HEK293 (cell line): Measurements from ENCODE around the gene SURF4.

Source experiments
- CTCF ChIA-PET: fragments of 350-600 bp; formaldehyde crosslinking; extraction: SDS; loops from one replicate; lab custom pipeline; 2021; ENCODE audit warnings: antibody characterized with exemption; lab: Yijun Ruan, JAX
- POLR2A ChIA-PET: fragments of 300-600 bp; formaldehyde crosslinking; extraction: SDS; loops from one replicate; lab custom pipeline; 2020; ENCODE audit warnings: antibody characterized with exemption, inconsistent platforms; lab: Yijun Ruan, JAX
- H3K27ac ChIP-seq: fragments of 200-500 bp; sonication (Bioruptor generic); 2 replicates; pipeline ENCODE4 v1.5.1; 2014; ENCODE audit warnings: low read depth, low read length, control low read depth, inconsistent platforms; ENCODE audit errors: extremely low read depth
- H3K36me3 ChIP-seq, 2 experiments: fragments of 200-500 bp in 1 of 2; sonication (Bioruptor generic) in 1 of 2; 1 replicate in 1 of 2; 2 replicates in 1 of 2; pipeline ENCODE4 v1.5.1; 2014 to 2017; ENCODE audit warnings: inconsistent platforms in 2 of 2, low read length in 2 of 2; ENCODE audit not compliant: control insufficient read depth in 2 of 2, insufficient read depth in 1 of 2
- H3K4me1 ChIP-seq: fragments of 200-500 bp; sonication (Bioruptor generic); 2 replicates; pipeline ENCODE4 v1.5.1; 2014; ENCODE audit warnings: mild to moderate bottlenecking, low read length, inconsistent platforms; ENCODE audit not compliant: control insufficient read depth, insufficient read depth
- H3K4me3 ChIP-seq: 2 replicates; pipeline ENCODE4 v1.5.1; 2011; ENCODE audit warnings: low read depth, mild to moderate bottlenecking, control low read depth, low read length, moderate library complexity
- H3K9me3 ChIP-seq: fragments of 200-500 bp; sonication (Bioruptor generic); 2 replicates; pipeline ENCODE4 v1.5.1; 2014; ENCODE audit warnings: low read depth, low read length, inconsistent platforms; ENCODE audit not compliant: control insufficient read depth, insufficient read depth
- GLI2 ChIP-seq: fragments of 450-650 bp; formaldehyde crosslinking; IDR thresholded peaks from 2 replicates; pipeline ENCODE4; 2017; ENCODE audit warnings: missing biosample characterization, missing genetic modification characterization, low read depth, borderline replicate concordance
- GLIS1 ChIP-seq: fragments of 450-650 bp; formaldehyde crosslinking; IDR thresholded peaks from 2 replicates; pipeline ENCODE4 v1.5.1; 2016; ENCODE audit warnings: missing biosample characterization, missing genetic modification characterization
- GLIS2 ChIP-seq: fragments of 450-650 bp; formaldehyde crosslinking; IDR thresholded peaks from 2 replicates; pipeline ENCODE4 v1.5.1; 2016; ENCODE audit warnings: missing biosample characterization, missing genetic modification characterization
- MZF1 ChIP-seq: fragments of 450-650 bp; formaldehyde crosslinking; IDR thresholded peaks from 2 replicates; pipeline ENCODE4 v1.5.1; 2017; ENCODE audit warnings: missing biosample characterization, missing genetic modification characterization, borderline replicate concordance
- SALL2 ChIP-seq: fragments of 450-650 bp; formaldehyde crosslinking; IDR thresholded peaks from 2 replicates; pipeline ENCODE4 v1.5.0; 2017; ENCODE audit warnings: missing biosample characterization, mild to moderate bottlenecking, missing genetic modification characterization, borderline replicate concordance
- SCRT2 ChIP-seq: fragments of 450-650 bp; formaldehyde crosslinking; IDR thresholded peaks from 2 replicates; pipeline ENCODE4 v1.5.1; 2016; ENCODE audit warnings: missing biosample characterization, missing genetic modification characterization
- TRIM28 ChIP-seq: IDR thresholded peaks from 2 replicates; pipeline ENCODE4 v1.6.1; 2011; ENCODE audit warnings: low read length, control low read depth, borderline replicate concordance
- WT1 ChIP-seq: fragments of 450-650 bp; formaldehyde crosslinking; IDR thresholded peaks from 2 replicates; pipeline ENCODE4 v1.5.1; 2016; ENCODE audit warnings: missing biosample characterization, missing genetic modification characterization
- ZBTB17 ChIP-seq: fragments of 450-650 bp; formaldehyde crosslinking; IDR thresholded peaks from 2 replicates; pipeline ENCODE4 v1.5.1; 2016; ENCODE audit warnings: missing biosample characterization, missing genetic modification characterization
- ZBTB20 ChIP-seq: fragments of 450-650 bp; formaldehyde crosslinking; IDR thresholded peaks from 2 replicates; pipeline ENCODE4 v1.5.1; 2016; ENCODE audit warnings: missing biosample characterization, missing genetic modification characterization
- ZFP37 ChIP-seq: fragments of 450-650 bp; formaldehyde crosslinking; IDR thresholded peaks from 2 replicates; pipeline ENCODE4 v1.5.1; 2016; ENCODE audit warnings: missing biosample characterization, missing genetic modification characterization
- ZIC2 ChIP-seq: fragments of 450-650 bp; formaldehyde crosslinking; IDR thresholded peaks from 2 replicates; pipeline ENCODE4 v1.5.1; 2016; ENCODE audit warnings: missing biosample characterization, missing genetic modification characterization
- ZNF155 ChIP-seq: fragments of 450-650 bp; formaldehyde crosslinking; IDR thresholded peaks from 2 replicates; pipeline ENCODE4 v1.5.1; 2016; ENCODE audit warnings: missing biosample characterization, missing genetic modification characterization
- ZNF184 ChIP-seq: fragments of 450-650 bp; IDR thresholded peaks from 2 replicates; pipeline ENCODE4 v1.5.1; 2018; ENCODE audit warnings: missing biosample characterization, mild to moderate bottlenecking, missing genetic modification characterization
- ZNF354C ChIP-seq: fragments of 450-650 bp; formaldehyde crosslinking; IDR thresholded peaks from 2 replicates; pipeline ENCODE4 v1.5.1; 2016; ENCODE audit warnings: missing biosample characterization, missing genetic modification characterization, low read depth, borderline replicate concordance
- ZNF366 ChIP-seq: fragments of 450-650 bp; formaldehyde crosslinking; conservative IDR thresholded peaks from 2 replicates; pipeline ENCODE4 v1.5.1; 2016; ENCODE audit warnings: missing biosample characterization, missing genetic modification characterization
- ZNF501 ChIP-seq: fragments of 450-650 bp; formaldehyde crosslinking; IDR thresholded peaks from 2 replicates; pipeline ENCODE4 v1.5.1; 2016; ENCODE audit warnings: missing biosample characterization, missing genetic modification characterization
- ZNF510 ChIP-seq: fragments of 450-650 bp; formaldehyde crosslinking; IDR thresholded peaks from 2 replicates; pipeline ENCODE4 v1.5.1; 2018; ENCODE audit warnings: mild to moderate bottlenecking, missing genetic modification characterization, missing biosample characterization; ENCODE audit not compliant: insufficient replicate concordance
- ZNF610 ChIP-seq: fragments of 450-650 bp; formaldehyde crosslinking; IDR thresholded peaks from 2 replicates; pipeline ENCODE4 v1.5.1; 2016; ENCODE audit warnings: missing biosample characterization, missing genetic modification characterization, borderline replicate concordance
- ZNF626 ChIP-seq: fragments of 450-650 bp; sonication (Bioruptor Pico); formaldehyde crosslinking; IDR thresholded peaks from 2 replicates; pipeline ENCODE4 v1.5.1; 2018; ENCODE audit warnings: missing biosample characterization, missing genetic modification characterization, inconsistent platforms
- ZNF629 ChIP-seq: fragments of 450-650 bp; formaldehyde crosslinking; IDR thresholded peaks from 2 replicates; pipeline ENCODE4 v1.5.1; 2017; ENCODE audit warnings: missing biosample characterization, missing genetic modification characterization
- ZNF658 ChIP-seq: fragments of 450-650 bp; formaldehyde crosslinking; IDR thresholded peaks from 2 replicates; pipeline ENCODE4; 2016; ENCODE audit warnings: missing biosample characterization, missing genetic modification characterization
- ZNF76 ChIP-seq: fragments of 450-650 bp; formaldehyde crosslinking; IDR thresholded peaks from 2 replicates; pipeline ENCODE4; 2016; ENCODE audit warnings: low read depth, missing biosample characterization, missing genetic modification characterization, borderline replicate concordance
- ZSCAN23 ChIP-seq: fragments of 450-650 bp; formaldehyde crosslinking; IDR thresholded peaks from 2 replicates; pipeline ENCODE4 v1.5.1; 2016; ENCODE audit warnings: missing biosample characterization, missing genetic modification characterization
- TF ChIP-seq, protein P1 (sequence below): fragments of 450-650 bp; formaldehyde crosslinking; IDR thresholded peaks from 2 replicates; pipeline ENCODE4 v1.5.1; 2016; ENCODE audit warnings: missing biosample characterization, missing genetic modification characterization
- TF ChIP-seq, protein P2 (sequence below): fragments of 450-650 bp; formaldehyde crosslinking; conservative IDR thresholded peaks from 2 replicates; pipeline ENCODE4 v1.5.1; 2016; ENCODE audit warnings: low read depth, missing biosample characterization, missing genetic modification characterization

SURF4 gene

DNA sequence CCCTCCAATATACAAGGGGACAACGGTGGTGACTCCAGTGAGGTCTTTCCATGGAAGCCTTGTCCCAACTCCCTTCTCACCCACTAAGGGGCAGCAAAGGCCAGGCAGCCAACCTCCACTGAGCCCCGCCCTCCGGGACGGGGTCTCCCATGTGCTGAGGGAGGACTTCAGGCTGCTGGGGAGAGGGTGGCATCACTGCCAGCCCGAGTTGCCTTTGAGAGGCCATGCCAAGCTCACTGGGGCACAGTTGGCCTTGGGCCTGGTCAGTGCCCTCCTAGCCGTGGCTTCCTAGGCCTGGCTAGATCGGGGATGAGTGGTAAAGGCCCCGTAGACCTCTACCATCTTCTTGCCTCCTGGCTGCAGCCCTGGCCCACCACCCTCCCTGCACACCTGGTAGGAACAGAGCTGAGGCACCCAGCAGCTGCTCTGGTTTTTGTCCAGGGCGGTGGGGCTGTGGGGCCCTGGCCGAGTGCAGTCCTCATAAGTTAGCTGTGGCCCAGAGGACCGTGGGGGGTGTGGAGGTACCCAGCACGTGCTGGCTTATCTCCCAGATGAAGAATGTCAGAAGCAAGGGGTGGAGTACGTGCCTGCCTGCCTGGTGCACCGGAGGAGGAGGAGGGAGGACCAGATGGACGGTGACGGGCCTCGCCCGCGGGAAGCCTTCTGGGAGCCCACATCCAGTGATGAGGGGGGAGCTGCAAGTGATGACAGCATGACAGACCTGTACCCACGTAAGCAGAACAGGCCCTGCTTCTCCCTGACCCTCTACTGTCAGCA, 16.3 kb downstream of the SURF4 start (continued):
- TF ChIP-seq, protein P1, sequence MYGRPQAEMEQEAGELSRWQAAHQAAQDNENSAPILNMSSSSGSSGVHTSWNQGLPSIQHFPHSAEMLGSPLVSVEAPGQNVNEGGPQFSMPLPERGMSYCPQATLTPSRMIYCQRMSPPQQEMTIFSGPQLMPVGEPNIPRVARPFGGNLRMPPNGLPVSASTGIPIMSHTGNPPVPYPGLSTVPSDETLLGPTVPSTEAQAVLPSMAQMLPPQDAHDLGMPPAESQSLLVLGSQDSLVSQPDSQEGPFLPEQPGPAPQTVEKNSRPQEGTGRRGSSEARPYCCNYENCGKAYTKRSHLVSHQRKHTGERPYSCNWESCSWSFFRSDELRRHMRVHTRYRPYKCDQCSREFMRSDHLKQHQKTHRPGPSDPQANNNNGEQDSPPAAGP (tag by site-specific recombination) = 0 out of 2 replicates have a peak, but pooled peaks have one; percentile 30
- no peak for TF ChIP-seq ZNF155 (tag by site-specific recombination)
- no peak for TF ChIP-seq SALL2
- TF ChIP-seq ZBTB20 = no peak
- TF ChIP-seq, protein P2, sequence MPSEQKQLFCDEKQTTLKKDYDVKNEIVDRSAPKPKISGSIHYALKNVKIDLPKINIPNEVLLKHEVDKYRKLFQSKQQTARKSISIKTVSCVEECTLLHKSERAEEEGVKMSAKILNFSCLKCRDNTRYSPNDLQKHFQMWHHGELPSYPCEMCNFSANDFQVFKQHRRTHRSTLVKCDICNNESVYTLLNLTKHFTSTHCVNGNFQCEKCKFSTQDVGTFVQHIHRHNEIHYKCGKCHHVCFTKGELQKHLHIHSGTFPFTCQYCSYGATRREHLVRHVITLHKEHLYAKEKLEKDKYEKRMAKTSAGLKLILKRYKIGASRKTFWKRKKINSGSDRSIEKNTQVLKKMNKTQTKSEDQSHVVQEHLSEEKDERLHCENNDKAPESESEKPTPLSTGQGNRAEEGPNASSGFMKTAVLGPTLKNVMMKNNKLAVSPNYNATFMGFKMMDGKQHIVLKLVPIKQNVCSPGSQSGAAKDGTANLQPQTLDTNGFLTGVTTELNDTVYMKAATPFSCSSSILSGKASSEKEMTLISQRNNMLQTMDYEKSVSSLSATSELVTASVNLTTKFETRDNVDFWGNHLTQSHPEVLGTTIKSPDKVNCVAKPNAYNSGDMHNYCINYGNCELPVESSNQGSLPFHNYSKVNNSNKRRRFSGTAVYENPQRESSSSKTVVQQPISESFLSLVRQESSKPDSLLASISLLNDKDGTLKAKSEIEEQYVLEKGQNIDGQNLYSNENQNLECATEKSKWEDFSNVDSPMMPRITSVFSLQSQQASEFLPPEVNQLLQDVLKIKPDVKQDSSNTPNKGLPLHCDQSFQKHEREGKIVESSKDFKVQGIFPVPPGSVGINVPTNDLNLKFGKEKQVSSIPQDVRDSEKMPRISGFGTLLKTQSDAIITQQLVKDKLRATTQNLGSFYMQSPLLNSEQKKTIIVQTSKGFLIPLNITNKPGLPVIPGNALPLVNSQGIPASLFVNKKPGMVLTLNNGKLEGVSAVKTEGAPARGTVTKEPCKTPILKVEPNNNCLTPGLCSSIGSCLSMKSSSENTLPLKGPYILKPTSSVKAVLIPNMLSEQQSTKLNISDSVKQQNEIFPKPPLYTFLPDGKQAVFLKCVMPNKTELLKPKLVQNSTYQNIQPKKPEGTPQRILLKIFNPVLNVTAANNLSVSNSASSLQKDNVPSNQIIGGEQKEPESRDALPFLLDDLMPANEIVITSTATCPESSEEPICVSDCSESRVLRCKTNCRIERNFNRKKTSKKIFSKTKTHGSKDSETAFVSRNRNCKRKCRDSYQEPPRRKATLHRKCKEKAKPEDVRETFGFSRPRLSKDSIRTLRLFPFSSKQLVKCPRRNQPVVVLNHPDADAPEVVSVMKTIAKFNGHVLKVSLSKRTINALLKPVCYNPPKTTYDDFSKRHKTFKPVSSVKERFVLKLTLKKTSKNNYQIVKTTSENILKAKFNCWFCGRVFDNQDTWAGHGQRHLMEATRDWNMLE (tag by site-specific recombination) = no peak
- TF ChIP-seq ZNF626 = no peak
- TF ChIP-seq GLIS2 (tag by site-specific recombination) = no peak

DNA sequence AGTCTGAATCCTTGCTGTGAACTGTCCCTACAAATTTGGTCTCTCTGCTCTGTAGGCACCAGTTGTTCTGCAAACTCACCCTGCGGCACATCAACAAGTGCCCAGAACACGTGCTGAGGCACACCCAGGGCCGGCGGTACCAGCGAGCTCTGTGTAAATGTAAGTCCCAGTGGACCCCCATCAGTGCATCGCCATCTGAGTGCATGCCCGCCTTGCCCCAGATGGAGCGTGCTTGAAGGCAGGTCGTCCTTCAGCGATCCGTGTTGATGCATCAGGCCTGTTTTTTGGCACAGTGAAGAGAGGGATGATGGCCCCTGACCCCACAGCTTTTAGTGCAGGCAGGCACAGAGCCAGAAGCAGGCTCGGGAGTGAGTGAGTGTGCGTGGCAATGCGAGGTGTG, 18.2 kb downstream of the SURF4 start:
- no peak for TF ChIP-seq ZNF501 (tag by site-specific recombination)
- no peak for TF ChIP-seq ZNF366 (tag by site-specific recombination)
- TF ChIP-seq ZNF354C (tag by site-specific recombination) = no peak
- no peak for TF ChIP-seq ZNF658 (tag by site-specific recombination)
- TF ChIP-seq TRIM28 = no peak
- TF ChIP-seq SCRT2 (tag by site-specific recombination) = peak; percentile 83
- TF ChIP-seq ZFP37 (tag by site-specific recombination) = no peak
- Histone ChIP-seq H3K9me3 (no peaks in the 10 kb centered on the region), H3K27ac (no peak overlapping the region), H3K36me3 (peaks cover 3 to 76% of the 10 kb centered on the region in 2 experiments; a peak in 2 of 3 replicates), H3K4me3 (no peak overlapping the region), H3K4me1 (no peaks in the 10 kb centered on the region)
- ChIA-PET CTCF (interaction anchor here (0.5 to 2.7 kb wide), 10 partner anchors 18 to 574 kb away, joined by 3 to 13 read pairs (median 4); partner anchors contain the start of gene CACFD1), POLR2A (interaction anchor here (1.0 to 6.6 kb wide), 7 partner anchors 9 to 102 kb away, joined by 3 to 89 read pairs (median 5); partner anchors contain the start of genes MED22 and RPL7A)

- H3K4me1 ChIP-seq = no peaks in the 10 kb centered on the region
- CTCF ChIA-PET = interaction anchor here (0.6 to 2.7 kb wide), 12 partner anchors 14 to 573 kb away, joined by 3 to 13 read pairs (median 4); partner anchors contain the start of gene SLC2A6
- POLR2A ChIA-PET = interaction anchor here (0.8 to 6.6 kb wide), 14 partner anchors 8 to 326 kb away, joined by 3 to 89 read pairs (median 4); partner anchors contain the start of genes GTF3C5, MED22 and RPL7A
- H3K36me3 ChIP-seq = peaks cover 5 to 76% of the 10 kb centered on the region in 2 experiments
- H3K4me3 ChIP-seq = peak within 1 kb of the TSS; percentile 83
- no peaks in the 10 kb centered on the region for H3K9me3 ChIP-seq
- H3K27ac ChIP-seq = peak within 1 kb of the TSS; percentile 43; the same call in 1 of the 2 replicates
- TF ChIP-seq ZNF76 (tag by site-specific recombination) = no peak; the same call in 1 of the 2 replicates
- peak; percentile 65; the same call in 1 of the 2 replicates for TF ChIP-seq ZNF610 (tag by site-specific recombination)
- TF ChIP-seq ZNF510 (tag by site-specific recombination) = no peak
- no peak for TF ChIP-seq ZNF184 (tag by site-specific recombination)
- peak; percentile 63 for TF ChIP-seq ZBTB17 (tag by site-specific recombination)
- TF ChIP-seq ZIC2 = peak; percentile 78
- TF ChIP-seq MZF1 = no peak
- peak; percentile 40 for TF ChIP-seq GLIS1 (tag by site-specific recombination)
- peak; percentile 77 for TF ChIP-seq ZSCAN23
- TF ChIP-seq GLI2 (tag by site-specific recombination) = no peak
- peak; percentile 68 for TF ChIP-seq WT1 (tag by site-specific recombination)
- no peak; the same call in 1 of the 2 replicates for TF ChIP-seq ZNF629 (tag by site-specific recombination)
These were observed 19.3 kb downstream of the SURF4 start, which contains the start of the genes SURF1 and SURF2 for GRCh38 chr9:133356391-133357091. SURF1 (minus strand) TSS chr9:133356487; CDS start chr9:133356453, 34 bp downstream. SURF2 (plus strand) TSS chr9:133356550; CDS start chr9:133356593, 43 bp downstream.
